Ectodermal cell (in vitro differentiated cells): ENCODE measurements around the gene OPRL1.

ENCODE experiments used
- H3K27ac ChIP-seq: 2 replicates; pipeline ENCODE4 v1.7.0; 2013; ENCODE audit warnings: mild to moderate bottlenecking, low read depth, low read length; ENCODE audit not compliant: insufficient read depth, poor library complexity, severe bottlenecking
- H3K27me3 ChIP-seq: 2 replicates; pipeline ENCODE4 v1.7.0; 2013; ENCODE audit warnings: mild to moderate bottlenecking, low read length; ENCODE audit not compliant: insufficient read depth, control insufficient read depth, poor library complexity, severe bottlenecking
- H3K36me3 ChIP-seq: one replicate; pipeline ENCODE4 v1.7.0; 2013; ENCODE audit warnings: low read length; ENCODE audit not compliant: control insufficient read depth, insufficient read depth
- H3K4me1 ChIP-seq: one replicate; pipeline ENCODE4 v1.7.0; 2013; ENCODE audit warnings: low read length; ENCODE audit not compliant: control insufficient read depth, insufficient read depth
- H3K4me3 ChIP-seq: 2 replicates; pipeline ENCODE4 v1.7.0; 2013; ENCODE audit warnings: low read depth, low read length, control low read depth; ENCODE audit not compliant: insufficient read depth
- H3K9me3 ChIP-seq: 2 replicates; pipeline ENCODE4 v1.7.0; 2013; ENCODE audit warnings: mild to moderate bottlenecking, low read length, moderate library complexity; ENCODE audit not compliant: control insufficient read depth
- WGBS, 2 experiments: methylation state at CpG; one replicate each; pipeline ENCODE4 v1.1.7; 2013; ENCODE audit warnings: missing lambda C conversion rate in 2 of 2; 5-methylcytosine and 5-hydroxymethylcytosine counted together

The OPRL1 gene

DNA sequence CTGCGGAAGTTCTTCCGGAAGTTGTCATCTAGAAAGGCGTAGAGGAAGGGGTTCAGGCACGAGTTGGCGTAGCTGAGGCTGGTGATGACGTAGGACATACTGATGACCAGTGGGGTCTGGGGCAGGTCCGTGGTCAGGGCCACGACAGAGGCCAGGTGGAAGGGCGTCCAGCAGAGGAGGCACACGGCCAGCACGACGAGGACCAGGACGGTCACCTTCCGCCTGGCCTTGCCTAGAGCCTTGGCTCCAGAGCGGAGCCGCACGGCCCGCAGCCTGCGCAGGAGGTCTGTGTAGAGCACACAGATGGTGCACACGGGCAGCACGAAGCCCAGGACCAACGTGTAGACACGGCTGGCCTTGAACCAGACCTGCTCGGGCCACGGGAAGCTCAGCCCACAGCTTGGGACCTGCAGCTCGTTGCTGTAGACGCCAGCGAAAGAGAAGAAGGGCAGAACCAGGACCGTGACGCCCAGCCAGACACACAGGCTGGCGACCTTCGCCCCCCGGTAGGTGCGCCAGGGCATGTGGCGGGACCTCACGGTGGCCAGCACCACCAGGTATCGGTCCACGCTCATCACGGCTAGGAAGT lies 26.1 kb downstream of the OPRL1 start:
- no peaks in the 10 kb centered on the region for H3K9me3 ChIP-seq
- H3K27ac ChIP-seq = no peak overlapping the region
- H3K4me3 ChIP-seq = no peak overlapping the region
- H3K36me3 ChIP-seq = no peaks in the 10 kb centered on the region
- WGBS, 2 experiments = 95% methylated on average over 39 of the region's 39 CpGs
- no peaks in the 10 kb centered on the region for H3K4me1 ChIP-seq
- peaks cover 31% of the 10 kb centered on the region for H3K27me3 ChIP-seq

GRCh38 chr20:64106435-64106961 lies 26.6 kb downstream of the OPRL1 start:
- Histone ChIP-seq H3K4me1 (no peaks in the 10 kb centered on the region), H3K27me3 (peaks cover 25% of the 10 kb centered on the region), H3K27ac (no peak overlapping the region), H3K9me3 (no peaks in the 10 kb centered on the region), H3K36me3 (no peaks in the 10 kb centered on the region), H3K4me3 (no peak overlapping the region)
- 94 to 95% methylated on average over 28 of the region's 28 CpGs for WGBS, 2 experiments

- no peaks in the 10 kb centered on the region for H3K36me3 ChIP-seq
- no peaks in the 10 kb centered on the region for H3K9me3 ChIP-seq
- no peak within 1 kb of the TSS for H3K27ac ChIP-seq
- WGBS, 2 experiments = 72 to 75% methylated on average over 22 of the region's 22 CpGs
- H3K27me3 ChIP-seq = peaks cover 19% of the 10 kb centered on the region
- no peak within 1 kb of the TSS for H3K4me3 ChIP-seq
- H3K4me1 ChIP-seq = no peaks in the 10 kb centered on the region
Observed at GRCh38 chr20:64106981-64107735, 27.3 kb downstream of the OPRL1 start, which contains the start of gene NPBWR2. Gene NPBWR2 (minus strand): TSS chr20:64107565. CDS start chr20:64106831, 734 bp downstream.

DNA sequence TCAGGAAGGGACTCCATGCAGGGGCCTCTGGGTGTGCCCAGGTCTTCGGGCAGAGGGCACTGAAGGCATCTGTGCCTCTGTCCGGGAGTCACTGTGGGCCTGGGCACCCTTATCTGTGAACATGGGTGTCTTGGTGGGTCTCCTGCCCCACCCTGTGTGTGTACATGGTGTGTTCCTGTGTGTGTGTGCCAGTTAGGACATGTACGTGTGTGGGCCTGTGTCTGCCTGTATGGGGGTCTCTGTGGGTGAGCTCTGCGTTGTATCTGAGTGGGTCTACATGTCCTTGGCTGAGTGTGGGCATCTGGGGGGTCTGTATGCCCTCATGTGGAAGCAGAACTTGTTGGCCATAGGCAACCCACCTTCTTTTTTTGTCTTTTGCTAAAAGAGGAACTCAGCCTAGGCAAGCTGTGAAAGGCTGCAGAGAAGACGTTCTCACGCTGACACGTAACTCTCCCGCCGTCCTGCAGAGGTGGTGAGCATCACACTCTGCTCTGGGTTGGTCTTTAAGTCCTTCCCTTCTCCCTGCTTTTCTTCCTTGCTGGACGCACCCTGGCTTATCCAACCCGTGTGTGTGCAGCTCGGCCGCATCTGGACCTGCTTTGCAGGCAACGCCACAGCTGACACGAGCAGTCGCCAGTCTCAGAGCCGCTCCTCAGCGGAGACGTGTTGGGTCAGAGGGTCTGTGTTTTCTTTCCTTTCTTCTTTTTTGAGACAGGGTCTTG lies 28.0 kb downstream of the OPRL1 start:
- 90 to 91% methylated on average over 19 of the region's 19 CpGs for WGBS, 2 experiments

GRCh38 chr20:64108731-64109681 lies 29.1 kb downstream of the OPRL1 start:
- H3K27me3 ChIP-seq = peaks cover under 1% of the 10 kb centered on the region
- H3K4me1 ChIP-seq = no peaks in the 10 kb centered on the region
- no peaks in the 10 kb centered on the region for H3K9me3 ChIP-seq
- H3K4me3 ChIP-seq = no peak overlapping the region
- no peaks in the 10 kb centered on the region for H3K36me3 ChIP-seq
- WGBS, 2 experiments = 88 to 89% methylated on average over 26 of the region's 26 CpGs
- H3K27ac ChIP-seq = no peak overlapping the region

More for the DNA sequence above, 28.0 kb downstream of the OPRL1 start:
- no peaks in the 10 kb centered on the region for H3K4me1 ChIP-seq
- H3K27ac ChIP-seq = no peak overlapping the region
- H3K27me3 ChIP-seq = peaks cover 11% of the 10 kb centered on the region
- no peak overlapping the region for H3K4me3 ChIP-seq
- no peaks in the 10 kb centered on the region for H3K9me3 ChIP-seq
- H3K36me3 ChIP-seq = no peaks in the 10 kb centered on the region

DNA sequence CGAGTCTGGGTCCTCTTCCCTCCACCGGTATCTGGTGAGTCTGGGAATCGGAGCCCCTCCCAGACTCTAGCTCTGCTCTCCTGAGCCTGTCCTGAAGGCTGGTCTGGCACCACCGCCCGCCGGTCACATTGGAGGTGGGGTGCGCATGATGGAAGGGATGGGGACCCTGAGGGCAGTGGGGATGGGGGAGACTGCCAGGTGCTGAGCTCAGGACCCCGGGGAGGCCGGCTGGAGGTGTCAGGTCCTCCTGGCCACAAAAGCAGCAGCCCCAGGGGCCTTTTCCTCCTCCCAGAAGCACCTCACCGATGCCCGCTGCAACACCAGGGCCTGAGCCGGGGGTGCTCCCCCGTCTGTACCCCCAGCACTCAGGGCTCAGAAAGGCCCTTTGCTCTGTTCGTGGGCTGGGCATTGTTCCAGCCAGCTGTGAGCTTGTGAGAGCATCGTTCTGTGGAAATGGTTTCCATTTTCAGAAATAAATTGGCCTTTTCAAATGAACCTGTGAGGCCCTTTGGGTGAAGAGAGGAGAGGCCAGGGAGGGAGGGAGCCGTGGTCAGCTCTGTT lies 30.0 kb downstream of the OPRL1 start:
- Histone ChIP-seq H3K9me3 (no peaks in the 10 kb centered on the region), H3K4me3 (no peak overlapping the region)

GRCh38 chr20:64110411-64111068 lies 30.7 kb downstream of the OPRL1 start:
- no peaks in the 10 kb centered on the region for H3K4me1 ChIP-seq
- H3K27me3 ChIP-seq = no peaks in the 10 kb centered on the region
- H3K27ac ChIP-seq = no peak overlapping the region
- H3K36me3 ChIP-seq = no peaks in the 10 kb centered on the region
- no peaks in the 10 kb centered on the region for H3K9me3 ChIP-seq
- 94 to 96% methylated on average over 10 of the region's 10 CpGs for WGBS, 2 experiments
- H3K4me3 ChIP-seq = no peak overlapping the region

More for the DNA sequence above, 30.0 kb downstream of the OPRL1 start:
- Histone ChIP-seq H3K4me1 (no peaks in the 10 kb centered on the region), H3K36me3 (no peaks in the 10 kb centered on the region), H3K27me3 (no peaks in the 10 kb centered on the region), H3K27ac (no peak overlapping the region)
- WGBS, 2 experiments = 91 to 92% methylated on average over 16 of the region's 16 CpGs

- 91% methylated on average over 19 of the region's 19 CpGs for WGBS, 2 experiments
- Histone ChIP-seq H3K9me3 (no peaks in the 10 kb centered on the region), H3K36me3 (no peaks in the 10 kb centered on the region), H3K4me3 (no peak overlapping the region), H3K27me3 (no peaks in the 10 kb centered on the region), H3K4me1 (no peaks in the 10 kb centered on the region), H3K27ac (no peak overlapping the region)
Observed at GRCh38 chr20:64111841-64112641, 32.2 kb downstream of the OPRL1 start.
